ENCODE results near the gene DCST2. TPM values are rescaled to one million over a fixed set of nuclear protein-coding genes. Genes with fewer than 3 reads are reported as not detected.

Gene DCST2
- total RNA-seq, 1 experiment from 2014 or later, result 0.18 TPM

- Histone ChIP-seq H3K27ac (ENCODE audit: low read length) (no peak overlapping the region), H4K20me1 (ENCODE audit: low read length) (0 out of 2 replicates have a peak, but pooled peaks cover 3% of the 10 kb centered on the region), H3K27me3 (ENCODE audit: low read length) (no peaks in the 10 kb centered on the region), H3K4me3 (ENCODE audit: low read length) (no peak overlapping the region), H3F3A (ENCODE audit: low read length, unreplicated experiment) (no peaks in the 10 kb centered on the region), H3K4me1 (ENCODE audit: insufficient read depth, low read length) (peaks cover 22% of the 10 kb centered on the region), H3K79me2 (ENCODE audit: low read length) (peaks cover 78% of the 10 kb centered on the region), H3K4me2 (ENCODE audit: low read length) (no peak overlapping the region), H2AFZ (ENCODE audit: low read length) (no peak overlapping the region), H3K9me3 (ENCODE audit: low read length) (no peaks in the 10 kb centered on the region), H3K9ac (ENCODE audit: low read length) (no peak overlapping the region), H3K9me2 (replicated peaks; ENCODE audit: low read length) (no peaks in the 10 kb centered on the region), H3K36me3 (ENCODE audit: low read depth, low read length) (peaks cover 30% of the 10 kb centered on the region; the same call in 1 of the 2 replicates)
- ChIA-PET POLR2A (ENCODE audit: unreplicated experiment) (no interaction called here), CTCF (no interaction called here)
- intact Hi-C loops (cut with micrococcal nuclease), result no loop called here
- DNase-seq (no peak), ATAC-seq (no peak)
- TF ChIP-seq EZH2 (IDR thresholded peaks at IDR 0.05; ENCODE audit: low read length, unreplicated experiment) (no peak), EZH2phosphoT487 (IDR thresholded peaks at IDR 0.05; ENCODE audit: borderline replicate concordance, low read length) (no peak), CTCF (conservative IDR thresholded peaks at IDR 0.05; ENCODE audit: low read depth, low read length) (no peak)
- no TSS peak for BruUV-seq (replicated peaks)
Observed at GRCh38 chr1:155010211-155010918, 23.2 kb downstream of the DCST2 start.

DNA sequence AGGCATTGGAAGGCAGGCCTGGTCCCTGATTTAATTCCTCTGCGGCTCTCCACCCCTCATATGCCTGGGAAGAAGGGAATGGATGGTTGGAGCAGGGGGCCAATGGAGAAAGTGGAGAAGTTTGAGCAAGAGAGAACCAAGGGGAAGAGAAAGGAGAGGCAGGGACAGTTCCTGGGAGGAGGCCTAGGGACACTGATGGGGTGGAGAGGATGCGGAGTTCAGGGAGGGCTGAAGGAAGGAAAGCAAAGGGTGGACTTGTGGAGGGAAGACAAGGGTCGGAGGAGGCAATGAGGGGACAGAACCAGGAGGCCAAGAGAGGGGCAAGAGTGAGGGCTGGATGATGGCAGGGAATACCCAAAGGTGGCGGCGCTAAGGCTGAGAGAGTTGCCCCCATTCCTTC lies 23.8 kb downstream of the DCST2 start:
- 0 out of 2 replicates have a peak, but pooled peaks cover 3% of the 10 kb centered on the region for H4K20me1 ChIP-seq (ENCODE audit: low read length)

More for the DNA sequence above, 23.8 kb downstream of the DCST2 start:
- Histone ChIP-seq H3K9ac (ENCODE audit: low read length) (no peak overlapping the region), H3K4me3 (ENCODE audit: low read length) (no peak overlapping the region), H3K9me2 (replicated peaks; ENCODE audit: low read length) (no peaks in the 10 kb centered on the region), H3K4me2 (ENCODE audit: low read length) (no peak overlapping the region), H3K27ac (ENCODE audit: low read length) (no peak overlapping the region), H3K79me2 (ENCODE audit: low read length) (peaks cover 84% of the 10 kb centered on the region), H3F3A (ENCODE audit: low read length, unreplicated experiment) (no peaks in the 10 kb centered on the region), H3K4me1 (ENCODE audit: insufficient read depth, low read length) (peaks cover 29% of the 10 kb centered on the region), H2AFZ (ENCODE audit: low read length) (no peak overlapping the region), H3K27me3 (ENCODE audit: low read length) (no peaks in the 10 kb centered on the region), H3K9me3 (ENCODE audit: low read length) (no peaks in the 10 kb centered on the region), H3K36me3 (ENCODE audit: low read depth, low read length) (peaks cover 26% of the 10 kb centered on the region; the same call in 1 of the 2 replicates)
- no peak for DNase-seq
- intact Hi-C loops (cut with micrococcal nuclease), result no loop called here
- ChIA-PET POLR2A (ENCODE audit: unreplicated experiment) (no interaction called here), CTCF (no interaction called here)
- TF ChIP-seq CTCF (conservative IDR thresholded peaks at IDR 0.05; ENCODE audit: low read depth, low read length) (no peak), EZH2 (IDR thresholded peaks at IDR 0.05; ENCODE audit: low read length, unreplicated experiment) (no peak), EZH2phosphoT487 (IDR thresholded peaks at IDR 0.05; ENCODE audit: borderline replicate concordance, low read length) (no peak)
- no peak for ATAC-seq
- no TSS peak for BruUV-seq (replicated peaks)

Data from PC-3 (cell line).